ENCODE results near the gene C16orf87.

GRCh38 chr16:46873201-46873600 is 42.2 kb upstream of the C16orf87 start:
- TF ChIP-seq, protein P1, sequence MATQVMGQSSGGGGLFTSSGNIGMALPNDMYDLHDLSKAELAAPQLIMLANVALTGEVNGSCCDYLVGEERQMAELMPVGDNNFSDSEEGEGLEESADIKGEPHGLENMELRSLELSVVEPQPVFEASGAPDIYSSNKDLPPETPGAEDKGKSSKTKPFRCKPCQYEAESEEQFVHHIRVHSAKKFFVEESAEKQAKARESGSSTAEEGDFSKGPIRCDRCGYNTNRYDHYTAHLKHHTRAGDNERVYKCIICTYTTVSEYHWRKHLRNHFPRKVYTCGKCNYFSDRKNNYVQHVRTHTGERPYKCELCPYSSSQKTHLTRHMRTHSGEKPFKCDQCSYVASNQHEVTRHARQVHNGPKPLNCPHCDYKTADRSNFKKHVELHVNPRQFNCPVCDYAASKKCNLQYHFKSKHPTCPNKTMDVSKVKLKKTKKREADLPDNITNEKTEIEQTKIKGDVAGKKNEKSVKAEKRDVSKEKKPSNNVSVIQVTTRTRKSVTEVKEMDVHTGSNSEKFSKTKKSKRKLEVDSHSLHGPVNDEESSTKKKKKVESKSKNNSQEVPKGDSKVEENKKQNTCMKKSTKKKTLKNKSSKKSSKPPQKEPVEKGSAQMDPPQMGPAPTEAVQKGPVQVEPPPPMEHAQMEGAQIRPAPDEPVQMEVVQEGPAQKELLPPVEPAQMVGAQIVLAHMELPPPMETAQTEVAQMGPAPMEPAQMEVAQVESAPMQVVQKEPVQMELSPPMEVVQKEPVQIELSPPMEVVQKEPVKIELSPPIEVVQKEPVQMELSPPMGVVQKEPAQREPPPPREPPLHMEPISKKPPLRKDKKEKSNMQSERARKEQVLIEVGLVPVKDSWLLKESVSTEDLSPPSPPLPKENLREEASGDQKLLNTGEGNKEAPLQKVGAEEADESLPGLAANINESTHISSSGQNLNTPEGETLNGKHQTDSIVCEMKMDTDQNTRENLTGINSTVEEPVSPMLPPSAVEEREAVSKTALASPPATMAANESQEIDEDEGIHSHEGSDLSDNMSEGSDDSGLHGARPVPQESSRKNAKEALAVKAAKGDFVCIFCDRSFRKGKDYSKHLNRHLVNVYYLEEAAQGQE (IDR thresholded peaks at IDR 0.05; ENCODE audit: low read depth): no peak
- TF ChIP-seq CTCF (IDR thresholded peaks at IDR 0.05 in 2 of 3, conservative IDR thresholded peaks at IDR 0.05 in 1 of 3; ENCODE audit: borderline replicate concordance in 1 of 3, insufficient read depth in 1 of 3, low read depth in 2 of 3, low read length in 2 of 3): no peak

Measured in HCT116 (cell line).